ENCODE results near the gene NCKAP5.

GRCh38 chr2:133422931-133423351 lies 145.3 kb downstream of the NCKAP5 start:
- no peak for TF ChIP-seq CTCF (IDR thresholded peaks at IDR 0.05; ENCODE audit: borderline replicate concordance, extremely low read depth, low read length, poor library complexity, severe bottlenecking)
- no peak for TF ChIP-seq EZH2 (IDR thresholded peaks at IDR 0.05; ENCODE audit: borderline replicate concordance, low read depth, low read length, severe bottlenecking)

All from DND-41 (cell line).